Muscle layer of duodenum (tissue), 2 donors: ENCODE results near the gene SLC10A6.

Experiments
- H3K27ac ChIP-seq: one replicate; pipeline ENCODE4 v1.7.0; 2013; ENCODE audit warnings: mild to moderate bottlenecking, low read length
- H3K27me3 ChIP-seq: one replicate; pipeline ENCODE4 v1.7.0; 2013; ENCODE audit warnings: low read depth, mild to moderate bottlenecking, control low read depth, low read length
- H3K36me3 ChIP-seq, 2 donors: one replicate each; pipeline ENCODE4 v1.7.0; 2013; ENCODE audit warnings: low read length in 2 of 2, control low read depth in 1 of 2, mild to moderate bottlenecking in 1 of 2; ENCODE audit not compliant: insufficient read depth in 2 of 2, control insufficient read depth in 1 of 2
- H3K4me1 ChIP-seq, 2 donors: one replicate each; pipeline ENCODE4 v1.7.0; 2013; ENCODE audit warnings: low read length in 2 of 2, mild to moderate bottlenecking in 2 of 2, control low read depth in 1 of 2, moderate library complexity in 1 of 2; ENCODE audit not compliant: insufficient read depth in 2 of 2, control insufficient read depth in 1 of 2
- H3K4me3 ChIP-seq, 2 donors: one replicate each; pipeline ENCODE4 v1.7.0; 2013; ENCODE audit warnings: low read length in 2 of 2, low read depth in 1 of 2, mild to moderate bottlenecking in 1 of 2
- H3K9me3 ChIP-seq, 2 donors: one replicate each; pipeline ENCODE4 v1.7.0; 2013; ENCODE audit warnings: low read length in 2 of 2, control low read depth in 1 of 2, mild to moderate bottlenecking in 1 of 2; ENCODE audit not compliant: control insufficient read depth in 1 of 2
- donor health status: healthy.

SLC10A6 gene

GRCh38 chr4:86848732-86849619 lies at the start of gene SLC10A6:
Gene SLC10A6, minus strand, starts transcription at chr4:86849384. Its CDS starts 269 bp downstream, at chr4:86849115.
- no peaks in the 10 kb centered on the region for H3K4me1 ChIP-seq
- peak within 1 kb of the TSS in 1 of 2 donors; percentile 27 for H3K4me3 ChIP-seq
- peak within 1 kb of the TSS; percentile 11 for H3K27ac ChIP-seq
- no peaks in the 10 kb centered on the region for H3K9me3 ChIP-seq
- no peaks in the 10 kb centered on the region for H3K36me3 ChIP-seq
- no peaks in the 10 kb centered on the region for H3K27me3 ChIP-seq

GRCh38 chr4:86898562-86898961 lies 49.4 kb upstream of the SLC10A6 start:
- Histone ChIP-seq H3K9me3 (no peaks in the 10 kb centered on the region), H3K27ac (no peak overlapping the region), H3K4me3 (no peak overlapping the region), H3K27me3 (no peaks in the 10 kb centered on the region), H3K36me3 (no peaks in the 10 kb centered on the region), H3K4me1 (no peaks in the 10 kb centered on the region)

GRCh38 chr4:86896596-86896995 lies 47.4 kb upstream of the SLC10A6 start:
- Histone ChIP-seq H3K36me3 (no peaks in the 10 kb centered on the region), H3K9me3 (no peaks in the 10 kb centered on the region), H3K27me3 (no peaks in the 10 kb centered on the region), H3K4me3 (no peak overlapping the region), H3K4me1 (peaks cover 0 to 7% of the 10 kb centered on the region in 2 donors), H3K27ac (no peak overlapping the region)

GRCh38 chr4:86895692-86896488 lies 46.7 kb upstream of the SLC10A6 start:
- Histone ChIP-seq H3K4me1 (peaks cover 0 to 8% of the 10 kb centered on the region in 2 donors), H3K9me3 (no peaks in the 10 kb centered on the region), H3K4me3 (no peak overlapping the region), H3K27me3 (no peaks in the 10 kb centered on the region), H3K36me3 (no peaks in the 10 kb centered on the region), H3K27ac (no peak overlapping the region)

GRCh38 chr4:86894455-86894854 lies 45.3 kb upstream of the SLC10A6 start:
- H3K27me3 ChIP-seq = no peaks in the 10 kb centered on the region
- no peak overlapping the region for H3K27ac ChIP-seq
- H3K36me3 ChIP-seq = no peaks in the 10 kb centered on the region
- no peak overlapping the region for H3K4me3 ChIP-seq
- peaks cover 0 to 8% of the 10 kb centered on the region in 2 donors for H3K4me1 ChIP-seq
- no peaks in the 10 kb centered on the region for H3K9me3 ChIP-seq

GRCh38 chr4:86893136-86893535 lies 44.0 kb upstream of the SLC10A6 start:
- no peak overlapping the region for H3K4me3 ChIP-seq
- no peak overlapping the region for H3K27ac ChIP-seq
- H3K4me1 ChIP-seq = peaks cover 0 to 8% of the 10 kb centered on the region in 2 donors
- no peaks in the 10 kb centered on the region for H3K27me3 ChIP-seq
- no peaks in the 10 kb centered on the region for H3K9me3 ChIP-seq
- H3K36me3 ChIP-seq = no peaks in the 10 kb centered on the region

GRCh38 chr4:86892636-86892960 lies 43.4 kb upstream of the SLC10A6 start:
- peak overlapping the region; percentile 65 to 94 for H3K4me3 ChIP-seq
- H3K9me3 ChIP-seq = no peaks in the 10 kb centered on the region
- no peaks in the 10 kb centered on the region for H3K27me3 ChIP-seq
- H3K27ac ChIP-seq = no peak overlapping the region
- H3K4me1 ChIP-seq = peaks cover 0 to 8% of the 10 kb centered on the region in 2 donors
- peaks cover 0 to under 1% of the 10 kb centered on the region in 2 donors for H3K36me3 ChIP-seq

GRCh38 chr4:86891762-86892635 lies 42.8 kb upstream of the SLC10A6 start, which contains the start of gene C4orf36:
Gene C4orf36, minus strand, starts transcription at chr4:86892422. Its CDS starts 902 bp downstream, at chr4:86891520.
- Histone ChIP-seq H3K9me3 (no peaks in the 10 kb centered on the region), H3K4me1 (peaks cover 0 to 8% of the 10 kb centered on the region in 2 donors), H3K27ac (no peak within 1 kb of the TSS), H3K4me3 (peak within 1 kb of the TSS; percentile 65 to 94), H3K27me3 (no peaks in the 10 kb centered on the region), H3K36me3 (peaks cover 0 to 5% of the 10 kb centered on the region in 2 donors)

- H3K4me1 ChIP-seq = peaks cover 0 to 8% of the 10 kb centered on the region in 2 donors
- no peak overlapping the region for H3K4me3 ChIP-seq
Measured at GRCh38 chr4:86890790-86891189, 41.6 kb upstream of the SLC10A6 start.

GRCh38 chr4:86879641-86880040 lies 30.5 kb upstream of the SLC10A6 start:
- peaks cover 7 to 8% of the 10 kb centered on the region in 2 donors for H3K9me3 ChIP-seq
- H3K36me3 ChIP-seq = no peaks in the 10 kb centered on the region
- H3K4me1 ChIP-seq = no peaks in the 10 kb centered on the region
- no peak overlapping the region for H3K27ac ChIP-seq
- H3K27me3 ChIP-seq = no peaks in the 10 kb centered on the region
- H3K4me3 ChIP-seq = no peak overlapping the region

More at GRCh38 chr4:86890790-86891189, 41.6 kb upstream of the SLC10A6 start:
- H3K36me3 ChIP-seq = peaks cover 0 to 5% of the 10 kb centered on the region in 2 donors
- H3K27ac ChIP-seq = no peak overlapping the region
- H3K9me3 ChIP-seq = no peaks in the 10 kb centered on the region
- H3K27me3 ChIP-seq = no peaks in the 10 kb centered on the region
